Activated T-helper 2 cell treated with anti-CD3 and anti-CD28 coated beads, Interferon-gamma antibody, Interleukin-2, Interleukin-4, amounts not matched to agents 10 μg/mL and 5 μg/mL and 100 μg/mL, durations not matched to agents 14 hours and 24 hours and 36 hours (primary cell): ENCODE measurements around the gene C16orf86. TPM values are rescaled to one million over a fixed set of nuclear protein-coding genes. Genes with fewer than 3 reads are reported as not detected.
"Not testable (repeated sequence)": the region's sequence is repeated elsewhere in the genome, so short reads cannot be mapped to it uniquely, and the experiment has no call there.

Experiments
- DNase-seq: peaks from one replicate; pipeline ENCODE4 v3.0.0; 2021; ENCODE audit warnings: low spot score
- H3K27ac Mint-ChIP-seq: one replicate; pipeline ENCODE4 v1.8.0; 2021; ENCODE audit warnings: mixed read lengths
- H3K27me3 Mint-ChIP-seq: one replicate; pipeline ENCODE4 v1.8.0; 2021; ENCODE audit warnings: low read depth, mixed read lengths
- H3K36me3 Mint-ChIP-seq: one replicate; pipeline ENCODE4 v1.8.0; 2021; ENCODE audit warnings: low read depth, mixed read lengths
- H3K4me1 Mint-ChIP-seq: one replicate; pipeline ENCODE4 v1.8.0; 2021; ENCODE audit warnings: low read depth, mixed read lengths
- H3K4me3 Mint-ChIP-seq: one replicate; pipeline ENCODE4 v1.8.0; 2021; ENCODE audit warnings: low read depth, mild to moderate bottlenecking, moderate library complexity, mixed read lengths
- H3K9me3 Mint-ChIP-seq: one replicate; pipeline ENCODE4 v1.8.0; 2021; ENCODE audit warnings: mixed read lengths
- intact Hi-C: fragments of 100-400 bp; cut with micrococcal nuclease; formaldehyde crosslinking; loops from one replicate; pipeline ENCODE4 v1.15.1; 2023
- total RNA-seq: library from RNA; stranded (reverse); gene quantifications from 2 replicates; pipeline ENCODE4 v1.2.3, GENCODE V29; 2022

C16orf86 gene
- total RNA-seq, 1 donor from 2014 or later: 1.4 TPM

GRCh38 chr16:67674851-67675578 lies 8.4 kb downstream of the C16orf86 start:
- no peak for DNase-seq
- Mint-ChIP-seq H3K27me3 (no peaks in the 10 kb centered on the region), H3K36me3 (peaks cover 4% of the 10 kb centered on the region), H3K4me3 (no peak overlapping the region), H3K9me3 (no peaks in the 10 kb centered on the region), H3K4me1 (peaks cover 2% of the 10 kb centered on the region), H3K27ac (no peak overlapping the region)
- intact Hi-C loops: no loop called here

DNA sequence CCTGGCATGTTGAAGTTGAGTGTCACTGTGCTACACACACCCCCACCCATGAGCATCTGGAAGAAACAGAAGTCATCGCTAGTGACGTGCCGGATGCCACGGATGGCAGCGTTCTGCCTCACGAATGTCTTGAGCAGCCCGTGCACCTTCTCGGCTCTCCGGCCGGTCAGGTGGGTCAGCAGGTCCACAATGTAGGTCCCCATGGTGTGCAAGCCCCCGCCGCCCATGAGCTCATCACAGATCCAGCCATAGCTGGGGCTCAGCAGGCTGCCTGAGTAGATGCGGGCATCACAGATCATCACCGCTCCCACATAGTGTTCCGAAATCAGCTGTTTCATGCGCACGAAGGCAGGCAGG lies 8.9 kb downstream of the C16orf86 start:
- no peaks in the 10 kb centered on the region for H3K9me3 Mint-ChIP-seq
- intact Hi-C loops: no loop called here
- H3K4me3 Mint-ChIP-seq: no peak overlapping the region
- H3K27ac Mint-ChIP-seq: no peak overlapping the region
- no peaks in the 10 kb centered on the region for H3K27me3 Mint-ChIP-seq
- peaks cover 2% of the 10 kb centered on the region for H3K4me1 Mint-ChIP-seq
- DNase-seq: no peak
- H3K36me3 Mint-ChIP-seq: peaks cover 4% of the 10 kb centered on the region

GRCh38 chr16:67675999-67676398 lies 9.4 kb downstream of the C16orf86 start:
- intact Hi-C loops: no loop called here
- Mint-ChIP-seq H3K9me3 (no peaks in the 10 kb centered on the region), H3K36me3 (peaks cover 4% of the 10 kb centered on the region), H3K27me3 (no peaks in the 10 kb centered on the region), H3K27ac (no peak overlapping the region), H3K4me3 (no peak overlapping the region), H3K4me1 (peaks cover 2% of the 10 kb centered on the region)
- no peak for DNase-seq

DNA sequence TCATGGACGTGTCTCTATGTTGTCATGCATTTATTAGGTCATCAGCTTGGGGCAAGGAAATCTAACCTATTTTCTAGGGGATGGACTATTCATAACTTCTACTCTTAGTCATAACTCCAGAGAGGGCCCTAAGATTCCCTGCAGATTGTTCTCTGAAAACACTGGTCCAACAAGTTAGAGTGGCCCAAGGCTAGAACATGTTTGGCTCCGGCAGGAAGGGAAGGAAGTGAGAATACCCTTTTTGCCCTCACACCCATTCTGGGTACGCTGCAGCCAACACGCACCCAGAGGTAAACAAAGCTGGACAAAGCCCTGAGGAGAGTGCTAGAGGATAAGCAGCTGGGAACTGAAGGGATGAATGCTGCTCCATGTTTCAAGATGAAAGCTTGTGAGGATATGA lies 9.9 kb downstream of the C16orf86 start:
- Mint-ChIP-seq H3K4me3 (no peak overlapping the region), H3K27ac (no peak overlapping the region), H3K36me3 (peaks cover 4% of the 10 kb centered on the region), H3K9me3 (no peaks in the 10 kb centered on the region), H3K4me1 (peaks cover 2% of the 10 kb centered on the region), H3K27me3 (no peaks in the 10 kb centered on the region)
- DNase-seq: no peak
- intact Hi-C loops: no loop called here

DNA sequence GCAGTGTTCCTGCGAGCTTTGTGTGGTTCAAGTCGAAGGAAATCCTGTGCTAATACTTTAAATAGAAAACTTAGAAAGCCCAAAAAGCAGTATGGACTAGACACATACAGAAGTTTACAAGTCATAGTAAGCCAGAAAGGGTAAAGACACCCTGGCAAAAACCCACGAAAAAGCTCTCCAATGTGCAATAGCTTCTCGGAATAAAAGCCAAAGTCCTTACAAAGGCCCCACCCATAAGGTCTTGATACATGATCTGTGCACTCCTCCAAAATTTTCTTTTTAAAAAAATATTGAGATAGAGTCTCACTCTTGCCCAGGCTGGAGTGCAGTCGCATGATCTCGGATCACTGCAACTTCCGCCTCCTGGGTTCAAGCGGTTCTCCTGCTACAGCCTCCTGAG lies 10.3 kb downstream of the C16orf86 start:
- intact Hi-C loops: no loop called here
- Mint-ChIP-seq H3K4me3 (no peak overlapping the region), H3K27ac (no peak overlapping the region), H3K27me3 (no peaks in the 10 kb centered on the region), H3K9me3 (no peaks in the 10 kb centered on the region), H3K36me3 (peaks cover 4% of the 10 kb centered on the region), H3K4me1 (peaks cover 2% of the 10 kb centered on the region)
- no peak for DNase-seq

- no peak overlapping the region for H3K27ac Mint-ChIP-seq
- no peaks in the 10 kb centered on the region for H3K4me1 Mint-ChIP-seq
- intact Hi-C loops: no loop called here
Observed at GRCh38 chr16:67677712-67678111, 11.1 kb downstream of the C16orf86 start.

DNA sequence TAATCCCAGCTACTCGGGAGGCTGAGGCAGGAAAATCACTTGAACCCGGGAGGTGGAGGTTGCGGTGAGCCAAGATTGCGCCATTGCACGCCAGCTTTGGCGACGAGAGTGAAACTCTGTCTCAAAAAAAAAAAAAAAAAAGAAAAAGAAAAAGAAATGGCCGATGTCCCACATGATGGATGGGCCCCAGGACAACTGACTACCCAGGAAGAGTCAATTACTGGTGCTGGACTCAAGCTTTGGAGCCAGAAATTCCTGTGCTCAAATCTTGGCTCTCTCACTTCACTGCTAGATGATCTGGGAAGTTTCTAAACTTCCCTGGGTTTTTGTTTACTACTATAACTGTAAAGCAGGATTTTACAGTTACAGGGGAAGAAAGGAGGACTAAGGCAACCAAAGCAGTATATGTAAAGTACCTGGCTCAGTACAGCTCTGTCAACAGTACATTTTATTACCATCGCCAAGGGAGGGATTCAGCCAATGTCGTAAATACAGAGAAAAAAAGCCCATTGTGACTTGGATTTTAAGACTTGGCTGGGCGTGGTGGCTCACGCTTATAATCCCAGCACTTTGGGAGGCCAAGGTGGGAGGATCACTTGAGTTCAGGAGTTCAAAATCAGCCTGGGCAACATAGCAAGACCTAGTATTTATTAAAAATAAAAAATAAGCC lies 11.9 kb downstream of the C16orf86 start:
- no peak for DNase-seq
- no peaks in the 10 kb centered on the region for H3K4me1 Mint-ChIP-seq
- H3K4me3 Mint-ChIP-seq: no peak overlapping the region
- no peaks in the 10 kb centered on the region for H3K9me3 Mint-ChIP-seq
- H3K27ac Mint-ChIP-seq: no peak overlapping the region
- peaks cover 11% of the 10 kb centered on the region for H3K36me3 Mint-ChIP-seq
- no peaks in the 10 kb centered on the region for H3K27me3 Mint-ChIP-seq
- intact Hi-C loops: no loop called here

More at GRCh38 chr16:67677712-67678111, 11.1 kb downstream of the C16orf86 start:
- no peak overlapping the region for H3K4me3 Mint-ChIP-seq
- peaks cover 8% of the 10 kb centered on the region for H3K36me3 Mint-ChIP-seq
- H3K9me3 Mint-ChIP-seq: no peaks in the 10 kb centered on the region
- DNase-seq: no peak
- no peaks in the 10 kb centered on the region for H3K27me3 Mint-ChIP-seq

DNA sequence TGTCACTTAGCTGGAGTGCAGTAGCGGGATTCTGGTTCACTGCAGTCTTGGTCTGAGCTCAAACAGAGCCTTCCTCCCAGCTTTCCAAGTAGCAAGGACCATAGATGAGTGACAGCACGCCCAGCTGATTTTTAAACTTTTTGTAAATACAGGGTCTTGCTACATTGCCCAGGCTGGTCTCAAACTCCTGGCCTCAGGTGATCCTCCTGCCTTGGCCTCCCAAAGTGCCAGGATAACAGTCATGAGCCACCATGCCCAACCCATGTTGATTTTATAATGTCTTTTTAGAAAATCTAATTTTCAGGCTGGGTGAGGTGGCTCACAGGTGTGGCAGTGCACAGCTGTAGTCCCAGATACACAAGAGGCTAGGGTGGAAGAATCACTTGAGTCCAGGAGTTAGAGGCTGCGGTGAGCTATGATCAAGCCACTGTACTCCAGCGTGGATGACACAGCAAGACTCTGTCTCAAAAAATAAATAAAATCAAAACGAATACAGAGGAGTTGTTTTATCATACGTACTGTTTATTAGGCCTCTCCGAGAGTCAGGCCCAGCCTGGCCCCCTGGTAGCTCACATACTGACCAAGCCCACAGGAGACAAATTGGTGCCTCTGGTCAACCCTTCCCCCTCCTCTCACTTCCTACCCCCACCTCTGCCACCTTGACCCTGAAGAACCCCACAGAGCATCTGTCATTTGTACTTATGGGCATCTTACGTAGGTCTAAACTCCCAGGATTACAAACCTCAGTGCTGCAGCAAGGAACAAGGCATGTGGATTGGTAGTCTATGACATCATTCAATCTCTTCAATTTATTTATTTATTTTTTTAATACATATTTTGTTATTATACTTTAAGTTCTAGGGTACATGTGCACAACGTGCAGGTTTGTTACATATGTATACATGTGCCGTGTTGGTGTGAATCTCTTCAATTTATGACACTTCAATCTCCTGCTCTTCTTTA lies 13.6 kb downstream of the C16orf86 start:
- intact Hi-C loops: no loop called here
- H3K27ac Mint-ChIP-seq: no peak overlapping the region
- DNase-seq: no peak
- H3K27me3 Mint-ChIP-seq: no peaks in the 10 kb centered on the region
- no peak overlapping the region for H3K4me3 Mint-ChIP-seq
- peaks cover 14% of the 10 kb centered on the region for H3K36me3 Mint-ChIP-seq
- H3K4me1 Mint-ChIP-seq: no peaks in the 10 kb centered on the region
- no peaks in the 10 kb centered on the region for H3K9me3 Mint-ChIP-seq

DNA sequence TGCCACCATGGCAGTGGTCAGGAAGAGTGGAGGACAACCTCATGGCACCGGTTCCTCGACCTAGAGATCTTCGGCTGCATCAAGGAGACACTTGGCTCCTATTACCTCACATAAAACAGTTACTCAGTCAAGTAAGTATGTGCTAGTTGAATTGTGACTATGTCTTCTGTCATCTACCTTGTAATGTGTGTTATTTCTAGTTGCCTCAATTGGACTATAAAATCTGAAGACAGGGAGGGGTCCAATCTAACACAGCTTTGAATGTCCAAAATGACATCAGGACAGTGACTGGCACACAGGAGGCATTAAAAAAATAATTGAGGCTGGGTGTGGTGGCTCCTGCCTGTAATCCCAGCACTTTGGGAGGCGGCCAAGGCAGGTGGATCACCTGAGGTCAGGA lies 17.2 kb downstream of the C16orf86 start:
- H3K27ac Mint-ChIP-seq: no peak overlapping the region
- no peaks in the 10 kb centered on the region for H3K27me3 Mint-ChIP-seq
- intact Hi-C loops: no loop called here
- no peaks in the 10 kb centered on the region for H3K9me3 Mint-ChIP-seq
- no peak for DNase-seq
- peaks cover 19% of the 10 kb centered on the region for H3K36me3 Mint-ChIP-seq
- peaks cover 3% of the 10 kb centered on the region for H3K4me1 Mint-ChIP-seq
- no peak overlapping the region for H3K4me3 Mint-ChIP-seq

- intact Hi-C loops: no loop called here
- no peak for DNase-seq
- no peak overlapping the region for H3K4me3 Mint-ChIP-seq
- H3K4me1 Mint-ChIP-seq: peaks cover 3% of the 10 kb centered on the region
- no peak overlapping the region for H3K27ac Mint-ChIP-seq
- no peaks in the 10 kb centered on the region for H3K27me3 Mint-ChIP-seq
- H3K36me3 Mint-ChIP-seq: peaks cover 19% of the 10 kb centered on the region
- H3K9me3 Mint-ChIP-seq: no peaks in the 10 kb centered on the region
Observed at GRCh38 chr16:67685388-67686112, 18.9 kb downstream of the C16orf86 start.

- H3K4me3 Mint-ChIP-seq, H3K9me3 Mint-ChIP-seq, H3K27ac Mint-ChIP-seq, H3K27me3 Mint-ChIP-seq, DNase-seq, H3K36me3 Mint-ChIP-seq, H3K4me1 Mint-ChIP-seq, intact Hi-C loops: not testable (repeated sequence)
Observed at GRCh38 chr16:67693517-67694285, 27.1 kb downstream of the C16orf86 start.

- Mint-ChIP-seq H3K27ac (no peak overlapping the region), H3K27me3 (no peaks in the 10 kb centered on the region), H3K4me1 (peaks cover 1% of the 10 kb centered on the region), H3K4me3 (no peak overlapping the region), H3K36me3 (no peaks in the 10 kb centered on the region), H3K9me3 (no peaks in the 10 kb centered on the region)
- no peak for DNase-seq
- intact Hi-C loops: no loop called here
Observed at GRCh38 chr16:67694611-67695010, 28.0 kb downstream of the C16orf86 start.
